Stimulated activated CD8-positive, alpha-beta memory T cell treated with anti-CD3 and anti-CD28 coated beads, Interleukin-7, amount 100 ng/mL, for 48 hours (primary cell): Measurements from ENCODE around the gene INO80D.
"Not testable (repeated sequence)": the region's sequence is repeated elsewhere in the genome, so short reads cannot be mapped to it uniquely, and the experiment has no call there.

Experiments
- DNase-seq, 2 donors: peaks; one replicate each; pipeline ENCODE4 v3.0.0-alpha.2; 2020; ENCODE audit warnings: low read depth in 1 of 2; ENCODE audit errors: extremely low read depth in 1 of 2

Gene INO80D

GRCh38 chr2:206031162-206031784, 54.7 kb downstream of the INO80D start:
- DNase-seq: no peak

- no peak for DNase-seq
These were observed 57.9 kb downstream of the INO80D start for GRCh38 chr2:206028101-206028500.

- no peak for DNase-seq
These were observed 62.8 kb downstream of the INO80D start for GRCh38 chr2:206023183-206023582.

GRCh38 chr2:206020171-206020570, 65.8 kb downstream of the INO80D start:
- DNase-seq: no peak

GRCh38 chr2:206015746-206016145, 70.2 kb downstream of the INO80D start:
- not testable (repeated sequence) for DNase-seq

GRCh38 chr2:206011795-206012194, 74.2 kb downstream of the INO80D start:
- DNase-seq: no peak

- DNase-seq: no peak
These were observed 74.9 kb downstream of the INO80D start for GRCh38 chr2:206011018-206011614.

GRCh38 chr2:206004004-206004693, 81.8 kb downstream of the INO80D start:
- no peak for DNase-seq

GRCh38 chr2:206002440-206002839, 83.5 kb downstream of the INO80D start:
- no peak for DNase-seq

- DNase-seq: no peak
These were observed 84.1 kb downstream of the INO80D start for GRCh38 chr2:206001912-206002311.

- DNase-seq: no peak
These were observed 85.2 kb downstream of the INO80D start for GRCh38 chr2:206000776-206001175.

GRCh38 chr2:205998583-205998982, 87.4 kb downstream of the INO80D start:
- DNase-seq: no peak

- DNase-seq: no peak
These were observed 89.8 kb downstream of the INO80D start for GRCh38 chr2:205996161-205996560.

- DNase-seq: no peak
These were observed 90.7 kb downstream of the INO80D start for GRCh38 chr2:205995260-205995659.

GRCh38 chr2:205994344-205994743, 91.6 kb downstream of the INO80D start:
- no peak for DNase-seq

GRCh38 chr2:205990104-205990503, 95.9 kb downstream of the INO80D start:
- no peak for DNase-seq

GRCh38 chr2:205989271-205990071, 96.5 kb downstream of the INO80D start:
- DNase-seq: no peak

GRCh38 chr2:205988681-205989080, 97.3 kb downstream of the INO80D start:
- not testable (repeated sequence) for DNase-seq

- DNase-seq: no peak
These were observed 97.7 kb downstream of the INO80D start for GRCh38 chr2:205988274-205988673.

- not testable (repeated sequence) for DNase-seq
These were observed 99.6 kb downstream of the INO80D start for GRCh38 chr2:205986334-205986733.

GRCh38 chr2:205984381-205984780, 101.6 kb downstream of the INO80D start:
- no peak for DNase-seq
